Kidney (tissue), 14 donors: ENCODE results near the gene CHST3. TPM values are rescaled to one million over a fixed set of nuclear protein-coding genes. Genes with fewer than 3 reads are reported as not detected.

ENCODE experiments used
- DNase-seq, 5 donors: peaks; one replicate each; pipeline ENCODE4 v3.0.0-alpha.2; 2013 to 2020
- FAIRE-seq: peaks from 2 replicates; lab custom pipeline; 2012; peaks lifted over from hg19 to GRCh38; lab: Jason Lieb, UNC
- H3K27ac ChIP-seq, 2 donors: one replicate each; pipeline ENCODE4 v1.7.0; 2013; ENCODE audit warnings: low read depth in 2 of 2, low read length in 2 of 2, inconsistent platforms in 1 of 2
- H3K27me3 ChIP-seq: one replicate; pipeline ENCODE4 v1.7.1; 2013; ENCODE audit warnings: low read length, inconsistent platforms; ENCODE audit not compliant: control insufficient read depth, insufficient read depth
- H3K36me3 ChIP-seq, 3 donors: one replicate each; pipeline versions ENCODE4 v1.7.0 to v1.7.1; 2013; ENCODE audit warnings: low read length in 3 of 3, control low read depth in 1 of 3, inconsistent platforms in 1 of 3; ENCODE audit not compliant: insufficient read depth in 3 of 3, control insufficient read depth in 2 of 3
- H3K4me1 ChIP-seq, 3 donors: one replicate each; pipeline versions ENCODE4 v1.7.0 to v1.7.1; 2013; ENCODE audit warnings: low read length in 3 of 3, inconsistent platforms in 1 of 3, low read depth in 1 of 3; ENCODE audit not compliant: control insufficient read depth in 2 of 3, insufficient read depth in 2 of 3
- H3K4me3 ChIP-seq, 3 donors: one replicate each; pipeline versions ENCODE4 v1.7.0 to v1.8.1; 2013; ENCODE audit warnings: low read length in 3 of 3, control low read depth in 1 of 3, inconsistent platforms in 1 of 3
- H3K9ac ChIP-seq, 3 donors: one replicate each; pipeline versions ENCODE4 v1.7.0 to v1.7.1; 2013; ENCODE audit warnings: low read length in 3 of 3, control low read depth in 1 of 3, inconsistent platforms in 1 of 3
- H3K9me3 ChIP-seq, 3 donors: one replicate each; pipeline versions ENCODE4 v1.7.0 to v1.7.1; 2013; ENCODE audit warnings: low read length in 3 of 3, control low read depth in 1 of 3, inconsistent platforms in 1 of 3; ENCODE audit not compliant: control insufficient read depth in 2 of 3, insufficient read depth in 1 of 3
- intact Hi-C: fragments of 100-400 bp; cut with DNase I; formaldehyde crosslinking; loops from one replicate; pipeline ENCODE4 v1.11.1; 2022
- polyA plus RNA-seq: library from polyadenylated mRNA; stranded (reverse); fragments of 350-450 nt; fragmentation: Illumina TruSeq; extraction: RNeasy Lipid Tissue Mini Kit (QIAGEN cat#74804); gene quantifications from one replicate; pipeline ENCODE4 v1.2.3, GENCODE V29; 2014; ENCODE audit warnings: low read depth, low replicate concordance; ENCODE audit not compliant: insufficient read depth
- total RNA-seq: library from RNA; stranded (reverse); fragmentation: NEBNext Ultra II Directional; extraction: Animal tissue kit (Norgen Biotek cat#: 25700); gene quantifications from one replicate; pipeline ENCODE4 v1.2.1, GENCODE V29; 2021
- TF ChIP-seq, protein P1 (sequence below): IDR thresholded peaks from 3 replicates; pipeline ENCODE4 v1.5.1; 2012; ENCODE audit warnings: mild to moderate bottlenecking, moderate library complexity, borderline replicate concordance; ENCODE audit not compliant: insufficient read depth; ENCODE audit errors: extremely low read depth
- donor health status: control.
- donor health status: control.
- donor health status: control.
- donor health status: control.
- donor health status: control.
- donor health status: DM: yes; HTN: yes; CAD: no.
- donor health status: Normal renal cell carcinoma (clear cell type).

Gene CHST3
- total and polyA plus RNA-seq, 2 donors from 2014 or later: 9.1 to 31.5 TPM

DNA sequence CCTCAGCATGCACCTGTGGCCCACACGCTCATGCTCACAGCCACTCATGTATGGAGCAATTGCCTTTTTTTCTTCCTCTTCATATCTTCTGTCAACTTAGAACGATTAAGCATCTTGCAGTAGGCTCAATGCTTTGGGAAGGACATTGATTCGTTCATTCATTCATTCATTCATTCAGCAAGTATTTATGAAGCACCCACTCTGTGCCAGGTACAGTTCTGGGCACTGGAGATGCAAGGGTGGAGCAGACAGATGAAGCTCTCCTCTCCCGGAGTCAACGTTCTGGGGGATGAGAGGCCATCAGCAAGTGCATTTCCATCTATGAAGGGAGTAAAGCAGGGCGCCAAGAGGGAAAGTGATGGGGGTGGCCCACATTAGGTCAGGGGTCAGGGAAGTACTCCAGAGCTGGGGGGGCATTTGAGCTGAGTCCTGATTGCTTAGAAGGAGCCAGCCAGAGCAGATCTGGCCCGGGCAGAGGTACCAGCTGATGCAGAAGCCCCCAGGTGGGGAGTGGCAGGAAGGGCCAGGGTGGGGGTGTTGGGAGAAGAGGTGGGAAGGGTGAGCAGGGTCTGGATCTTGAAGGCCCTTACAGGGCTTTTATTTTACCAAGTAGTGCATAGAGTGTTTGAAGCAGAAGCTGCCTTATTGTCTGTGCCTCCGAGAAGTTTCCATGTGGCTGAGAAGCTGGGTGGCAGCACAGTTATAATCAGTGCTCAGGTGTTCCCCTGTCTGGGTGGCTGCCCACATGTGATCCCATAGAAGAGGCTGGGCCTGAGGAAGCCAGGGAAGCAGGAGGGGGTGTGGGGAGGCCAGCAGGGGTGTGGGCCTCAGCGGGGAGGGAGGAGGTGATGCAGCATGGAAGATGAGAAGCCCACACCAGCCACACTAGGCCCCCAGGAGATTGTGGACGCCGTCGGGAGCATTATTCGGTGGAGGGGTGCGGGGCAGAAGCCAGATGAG, 36.2 kb downstream of the CHST3 start:
- H3K27me3 ChIP-seq: no peaks in the 10 kb centered on the region
- H3K36me3 ChIP-seq: no peaks in the 10 kb centered on the region
- H3K9me3 ChIP-seq: no peaks in the 10 kb centered on the region
- no peak for FAIRE-seq
- TF ChIP-seq, protein P1, sequence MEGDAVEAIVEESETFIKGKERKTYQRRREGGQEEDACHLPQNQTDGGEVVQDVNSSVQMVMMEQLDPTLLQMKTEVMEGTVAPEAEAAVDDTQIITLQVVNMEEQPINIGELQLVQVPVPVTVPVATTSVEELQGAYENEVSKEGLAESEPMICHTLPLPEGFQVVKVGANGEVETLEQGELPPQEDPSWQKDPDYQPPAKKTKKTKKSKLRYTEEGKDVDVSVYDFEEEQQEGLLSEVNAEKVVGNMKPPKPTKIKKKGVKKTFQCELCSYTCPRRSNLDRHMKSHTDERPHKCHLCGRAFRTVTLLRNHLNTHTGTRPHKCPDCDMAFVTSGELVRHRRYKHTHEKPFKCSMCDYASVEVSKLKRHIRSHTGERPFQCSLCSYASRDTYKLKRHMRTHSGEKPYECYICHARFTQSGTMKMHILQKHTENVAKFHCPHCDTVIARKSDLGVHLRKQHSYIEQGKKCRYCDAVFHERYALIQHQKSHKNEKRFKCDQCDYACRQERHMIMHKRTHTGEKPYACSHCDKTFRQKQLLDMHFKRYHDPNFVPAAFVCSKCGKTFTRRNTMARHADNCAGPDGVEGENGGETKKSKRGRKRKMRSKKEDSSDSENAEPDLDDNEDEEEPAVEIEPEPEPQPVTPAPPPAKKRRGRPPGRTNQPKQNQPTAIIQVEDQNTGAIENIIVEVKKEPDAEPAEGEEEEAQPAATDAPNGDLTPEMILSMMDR: no peak
- peak overlapping the region in 1 of 2 donors; percentile 36 for H3K27ac ChIP-seq
- H3K4me1 ChIP-seq: peaks cover 3 to 44% (median 24%) of the 10 kb centered on the region in 3 donors
- no peak overlapping the region for H3K4me3 ChIP-seq
- intact Hi-C loops: no loop called here
- H3K9ac ChIP-seq: no peak overlapping the region
- peak in 1 of 5 donors; percentile 42 for DNase-seq

DNA sequence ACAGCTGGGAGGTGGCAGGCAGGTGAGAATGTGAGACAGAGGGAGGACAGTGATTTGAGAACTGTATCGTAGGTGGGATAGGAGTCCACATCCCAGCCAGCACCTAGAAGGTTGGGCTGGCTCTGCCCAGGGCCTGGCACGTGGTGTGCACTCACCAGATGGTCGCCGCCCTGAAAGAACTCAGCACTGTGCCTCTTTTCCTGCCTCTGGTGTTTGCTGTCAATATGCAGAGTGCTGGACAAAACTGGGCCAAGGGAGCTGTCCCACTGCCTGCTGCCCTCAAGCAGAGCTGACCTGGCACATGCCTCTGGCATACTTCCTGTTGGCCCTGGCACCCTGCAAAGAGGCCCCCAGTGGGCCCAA, 36.8 kb downstream of the CHST3 start:
- Histone ChIP-seq H3K9ac (no peak overlapping the region), H3K9me3 (no peaks in the 10 kb centered on the region), H3K4me3 (no peak overlapping the region), H3K4me1 (peaks cover 3 to 40% (median 24%) of the 10 kb centered on the region in 3 donors), H3K27ac (peak overlapping the region in 1 of 2 donors; percentile 36), H3K27me3 (no peaks in the 10 kb centered on the region), H3K36me3 (no peaks in the 10 kb centered on the region)
- TF ChIP-seq, protein P1: no peak
- FAIRE-seq (no peak), DNase-seq (no peak)
- intact Hi-C loops: no loop called here

DNA sequence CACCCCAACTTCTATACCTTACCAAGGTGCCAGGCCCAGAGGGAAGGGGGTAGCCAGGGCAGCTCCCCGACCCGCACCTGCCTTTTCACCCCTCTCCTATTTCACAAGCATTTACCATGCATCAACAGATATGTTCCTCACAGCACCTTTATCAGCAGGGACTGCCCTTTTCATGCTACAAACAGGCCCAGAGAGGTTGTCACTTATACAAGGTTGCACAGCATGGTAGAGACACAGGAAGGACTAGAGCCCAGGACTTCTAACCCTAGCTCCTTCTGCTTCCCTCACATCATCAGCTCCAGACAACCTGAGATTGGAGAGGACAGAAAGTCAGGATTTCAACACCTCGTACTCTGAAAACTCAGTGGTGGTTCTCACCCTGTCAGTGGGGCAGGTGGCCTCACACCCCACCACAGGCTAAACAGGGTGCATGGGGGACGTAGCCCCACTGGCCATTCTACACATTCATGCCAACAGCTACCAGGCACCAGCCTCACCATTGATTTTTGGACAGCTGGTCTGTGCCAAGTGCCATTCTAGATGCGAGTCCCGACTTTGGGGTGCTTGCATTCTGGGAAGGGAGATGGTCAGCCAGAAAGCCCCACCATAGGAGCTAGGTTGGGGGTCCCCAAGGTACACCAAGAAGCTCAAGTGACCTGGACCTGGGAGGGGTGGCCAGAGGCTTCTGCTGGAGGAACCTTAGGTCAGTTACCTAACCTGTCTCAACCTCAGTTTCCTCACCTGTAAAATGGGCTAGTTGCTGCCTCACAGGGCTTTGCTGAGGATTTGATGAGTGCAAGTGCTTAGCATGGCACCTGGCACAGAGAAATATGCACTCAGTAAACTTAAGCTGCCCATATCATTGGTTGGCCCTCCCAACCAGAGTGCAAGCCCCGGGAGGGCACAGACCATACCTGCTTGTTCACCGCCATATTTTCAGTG, 38.4 kb downstream of the CHST3 start:
- H3K27ac ChIP-seq: no peak overlapping the region

More for the DNA sequence above, 38.4 kb downstream of the CHST3 start:
- Histone ChIP-seq H3K4me1 (peaks cover 3 to 37% (median 24%) of the 10 kb centered on the region in 3 donors), H3K9me3 (no peaks in the 10 kb centered on the region), H3K36me3 (peaks cover 0 to 10% (median 2%) of the 10 kb centered on the region in 3 donors), H3K27me3 (no peaks in the 10 kb centered on the region), H3K4me3 (no peak overlapping the region), H3K9ac (no peak overlapping the region)
- no peak for DNase-seq
- TF ChIP-seq, protein P1: no peak
- intact Hi-C loops: no loop called here
- FAIRE-seq: no peak
